MM.1S (cell line): ENCODE data around the gene ADAMTSL3.

Source experiments
- CTCF ChIP-seq: fragments of 300-600 bp; sonication (generic); IDR thresholded peaks from 2 replicates; pipeline ENCODE4 v1.5.1; 2016; ENCODE audit warnings: antibody characterized with exemption, low read length, mixed read lengths
- EZH2 ChIP-seq: fragments of 300-600 bp; sonication (generic); optimal IDR thresholded peaks from 2 replicates; pipeline ENCODE3; 2017; ENCODE audit warnings: low read depth, mild to moderate bottlenecking, antibody characterized with exemption, low read length, mixed read lengths
- EZH2phosphoT487 ChIP-seq: fragments of 300-600 bp; sonication (generic); IDR thresholded peaks from 2 replicates; pipeline ENCODE4 v1.6.1; 2018; ENCODE audit warnings: antibody characterized with exemption, low read length

GRCh38 chr15:83940136-83940535 is 286.2 kb downstream of the ADAMTSL3 start:
- TF ChIP-seq CTCF (no peak), EZH2 (no peak), EZH2phosphoT487 (no peak)
